ENCODE measurements around the gene SPACA5. TPM values are rescaled to one million over a fixed set of nuclear protein-coding genes. Genes with fewer than 3 reads are reported as not detected.
A peak's percentile ranks its signal among the peaks of the same experiment; 100 is the strongest.
"Not testable (repeated sequence)": the region's sequence is repeated elsewhere in the genome, so short reads cannot be mapped to it uniquely, and the experiment has no call there.

Gene SPACA5
- total and polyA plus RNA-seq, 2 donors: not detected

DNA sequence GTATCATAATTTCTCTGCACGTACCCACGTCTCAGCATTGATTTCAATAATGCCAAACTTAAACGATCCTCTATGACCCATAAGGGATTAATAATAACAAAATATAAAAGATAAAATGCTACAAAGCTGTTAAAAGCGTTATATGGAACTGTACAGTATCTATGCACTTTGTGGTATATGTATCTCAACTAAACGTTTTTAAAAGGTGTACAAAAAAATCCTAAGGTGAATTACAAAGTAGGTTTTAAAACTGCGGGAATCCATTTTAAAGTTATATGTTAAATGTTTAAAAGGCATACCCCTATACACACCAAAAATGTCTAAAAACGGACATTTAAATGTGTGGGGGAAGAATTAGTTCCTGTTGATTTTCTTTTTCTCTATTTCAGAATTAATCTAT is 3.9 kb upstream of the SPACA5 start:
- Histone ChIP-seq H3K36me3 (ENCODE audit: insufficient read depth) (no peaks in the 10 kb centered on the region), H3K27ac (ENCODE audit: low read depth) (no peak overlapping the region), H3K4me1 (ENCODE audit: insufficient read depth) (no peaks in the 10 kb centered on the region), H3K4me3 (ENCODE audit: low read depth, low read length) (peak overlapping the region; percentile 61)
- no peak for DNase-seq (ENCODE audit: extremely low spot score)
- 52% methylated on average over 7 of the region's 7 CpGs for WGBS

DNA sequence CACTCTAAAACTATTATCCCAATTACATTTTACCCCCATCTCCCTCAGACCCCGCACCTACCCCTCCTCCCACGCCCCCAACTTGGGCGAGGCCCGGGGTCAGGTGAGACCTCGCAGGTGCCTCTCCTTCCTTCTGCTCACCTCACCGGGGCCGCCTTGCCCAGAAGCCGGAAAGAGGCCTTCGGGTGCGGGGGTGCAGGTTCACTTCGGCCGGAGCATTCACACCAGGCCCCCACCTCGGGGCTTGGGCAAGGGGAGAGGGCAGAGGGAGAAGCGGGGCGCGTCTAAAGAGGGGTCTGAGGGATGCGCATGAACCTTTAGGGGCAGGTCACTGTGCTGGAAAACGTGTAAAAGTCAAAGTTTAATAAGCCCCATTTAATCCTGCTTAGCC is 3.4 kb upstream of the SPACA5 start:
- DNase-seq (ENCODE audit: extremely low spot score): no peak
- no peaks in the 10 kb centered on the region for H3K36me3 ChIP-seq (ENCODE audit: insufficient read depth)
- no peaks in the 10 kb centered on the region for H3K4me1 ChIP-seq (ENCODE audit: insufficient read depth)
- H3K4me3 ChIP-seq (ENCODE audit: low read depth, low read length): peak overlapping the region; percentile 61
- WGBS: under 1% methylated on average over 18 of the region's 18 CpGs
- H3K27ac ChIP-seq (ENCODE audit: low read depth): no peak overlapping the region

DNA sequence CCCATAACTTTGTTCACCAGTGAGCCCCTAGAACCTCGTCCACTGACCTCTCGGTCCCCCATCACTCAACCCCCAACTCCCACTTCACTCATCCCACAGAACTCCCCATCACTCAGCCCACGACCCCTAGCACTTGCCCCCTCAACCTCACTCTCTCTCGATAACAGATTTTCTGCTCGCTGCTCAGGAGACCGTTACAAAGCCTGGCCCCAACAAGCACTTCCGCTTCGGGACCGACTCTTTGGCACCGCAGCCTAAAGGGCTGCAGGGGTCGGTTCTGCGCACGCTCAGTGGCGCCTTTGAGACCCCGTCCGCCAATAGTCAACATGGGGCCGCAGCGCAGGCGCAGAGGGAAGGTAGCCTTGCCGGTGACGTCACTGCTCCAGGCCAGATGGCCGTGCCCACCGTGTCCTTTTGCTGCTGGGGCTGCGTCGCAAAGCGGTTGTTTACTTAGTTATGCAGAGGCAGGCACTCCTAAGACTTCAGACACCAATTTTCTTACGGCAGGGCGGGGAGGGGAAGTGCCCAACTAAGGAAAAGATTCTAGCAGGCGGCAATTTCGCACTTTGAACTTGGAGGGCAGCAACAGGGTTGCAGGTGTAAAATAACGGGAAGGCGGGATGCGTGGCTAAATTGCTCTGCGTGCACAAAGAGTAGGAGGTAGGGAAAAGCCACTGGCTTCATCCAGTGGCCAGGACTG is 2.9 kb upstream of the SPACA5 start, which contains the start of gene ZNF182:
Gene ZNF182, minus strand, starts transcription at position 232 of the 700 bp plus-strand sequence. CDS start 1,380 bp downstream, outside the sequence.
- peak within 1 kb of the TSS; percentile 38 for H3K27ac ChIP-seq (ENCODE audit: low read depth)
- peak; percentile 77 for DNase-seq (ENCODE audit: extremely low spot score)
- H3K4me1 ChIP-seq (ENCODE audit: insufficient read depth): no peaks in the 10 kb centered on the region
- H3K36me3 ChIP-seq (ENCODE audit: insufficient read depth): no peaks in the 10 kb centered on the region
- WGBS: under 1% methylated on average over 33 of the region's 34 CpGs
- peak within 1 kb of the TSS; percentile 61 for H3K4me3 ChIP-seq (ENCODE audit: low read depth, low read length)

DNA sequence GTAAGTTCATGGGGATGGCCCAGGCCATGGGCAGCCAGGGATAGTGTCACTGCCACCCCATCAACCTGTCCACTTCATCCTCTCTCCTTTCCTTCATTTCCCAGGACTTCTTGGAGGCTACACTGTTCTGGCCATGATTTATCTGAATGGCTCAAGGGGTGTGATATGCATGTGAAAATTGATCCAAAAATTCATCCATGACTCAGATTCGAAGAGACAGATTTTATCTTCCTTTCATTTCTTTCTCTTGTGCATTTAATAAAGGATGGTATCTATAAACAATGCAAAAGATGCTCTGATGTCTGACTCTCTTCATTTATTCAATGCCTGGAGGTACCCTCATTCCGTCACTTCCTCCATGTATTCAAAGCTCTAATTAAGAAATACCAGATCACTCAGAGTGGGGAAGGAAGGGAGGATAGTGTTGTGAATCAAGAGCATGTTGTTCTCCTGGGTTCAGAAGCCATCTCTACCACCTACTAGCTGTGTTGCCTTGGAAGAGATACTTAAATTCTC is 2.7 kb downstream of the SPACA5 start:
- not testable (repeated sequence) for H3K27ac ChIP-seq (ENCODE audit: low read depth); H3K36me3 ChIP-seq (ENCODE audit: insufficient read depth); H3K4me1 ChIP-seq (ENCODE audit: insufficient read depth); H3K4me3 ChIP-seq (ENCODE audit: low read depth, low read length); DNase-seq (ENCODE audit: extremely low spot score)
- WGBS: no CpG with 5 or more reads among the region's 2 CpGs

DNA sequence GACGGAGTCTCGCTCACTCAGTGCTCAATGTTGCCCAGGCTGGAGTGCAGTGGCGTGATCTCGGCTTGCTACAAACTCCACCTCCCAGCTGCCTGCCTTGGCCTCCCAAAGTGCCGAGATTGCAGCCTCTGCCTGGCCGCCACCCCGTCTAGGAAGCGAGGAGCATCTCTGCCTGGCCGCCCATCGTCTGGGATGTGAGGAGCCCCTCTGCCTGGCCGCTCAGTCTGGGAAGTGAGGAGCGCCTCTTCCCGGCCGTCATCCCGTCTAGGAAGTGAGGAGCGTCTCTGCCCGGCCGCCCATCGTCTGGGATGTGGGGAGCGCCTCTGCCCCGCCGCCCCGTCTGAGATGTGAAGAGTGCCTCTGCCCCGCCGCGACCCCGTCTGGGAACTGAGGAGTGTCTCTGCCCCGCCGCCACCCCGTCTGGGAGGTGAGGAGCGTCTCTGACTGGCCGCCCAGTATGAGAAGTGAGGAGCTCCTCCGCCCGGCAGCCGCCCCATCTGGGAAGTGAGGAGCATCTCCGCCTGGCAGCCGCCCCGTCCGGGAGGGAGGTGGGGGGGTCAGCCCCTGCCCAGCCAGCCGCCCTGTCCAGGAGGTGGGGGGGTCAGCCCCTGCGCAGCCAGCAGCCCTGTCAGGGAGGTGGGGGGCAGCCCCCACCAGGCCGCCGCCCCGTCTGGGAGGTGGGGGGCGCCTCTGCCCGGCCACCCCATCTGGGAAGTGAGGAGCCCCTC is 10.0 kb downstream of the SPACA5 start:
- H3K4me3 ChIP-seq (ENCODE audit: low read depth, low read length); H3K36me3 ChIP-seq (ENCODE audit: insufficient read depth); H3K27ac ChIP-seq (ENCODE audit: low read depth); DNase-seq (ENCODE audit: extremely low spot score); H3K4me1 ChIP-seq (ENCODE audit: insufficient read depth): not testable (repeated sequence)
- WGBS: 97% methylated on average over 33 of the region's 46 CpGs

DNA sequence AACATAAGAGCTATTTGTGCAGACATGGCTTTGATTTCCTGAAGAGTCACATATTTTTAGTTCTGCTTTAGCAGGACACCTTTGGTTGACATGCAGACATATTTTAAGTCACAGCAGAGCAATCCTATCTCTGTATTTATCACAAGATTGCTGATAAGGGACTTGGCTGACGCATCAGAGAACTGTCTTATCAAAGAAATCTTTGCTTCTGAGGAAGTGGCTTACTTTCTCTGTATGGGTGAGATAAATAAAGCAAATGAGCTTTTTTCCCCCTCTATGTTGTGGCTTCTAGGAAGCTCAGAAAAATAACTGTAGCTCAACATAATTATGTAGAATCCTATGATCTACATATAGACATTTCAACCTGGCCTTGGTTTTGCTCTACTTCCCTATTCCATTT is 13.1 kb downstream of the SPACA5 start:
- H3K4me3 ChIP-seq (ENCODE audit: low read depth, low read length); H3K4me1 ChIP-seq (ENCODE audit: insufficient read depth); H3K27ac ChIP-seq (ENCODE audit: low read depth); H3K36me3 ChIP-seq (ENCODE audit: insufficient read depth); DNase-seq (ENCODE audit: extremely low spot score): not testable (repeated sequence)
- WGBS: no CpG with 5 or more reads among the region's 1 CpG

DNA sequence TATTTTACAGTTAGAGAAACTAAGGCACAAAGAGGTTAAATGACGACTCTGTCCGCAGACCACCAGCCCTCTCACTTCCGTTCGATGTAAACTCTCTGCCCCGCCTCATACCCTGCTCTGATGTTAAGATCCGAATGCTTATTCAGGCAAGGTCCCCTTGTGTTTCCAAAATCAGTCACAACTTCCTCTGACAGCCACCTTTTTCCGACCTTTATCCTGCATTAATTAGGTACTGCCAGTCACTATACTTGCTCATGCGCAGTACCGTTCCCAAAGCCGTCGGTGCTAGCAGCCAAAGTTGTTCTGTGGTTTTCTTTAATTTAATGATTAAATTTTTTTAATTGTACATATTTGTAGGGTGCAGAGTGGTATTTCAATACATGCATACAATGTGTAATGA is 13.7 kb downstream of the SPACA5 start:
- H3K4me1 ChIP-seq (ENCODE audit: insufficient read depth); H3K27ac ChIP-seq (ENCODE audit: low read depth); H3K4me3 ChIP-seq (ENCODE audit: low read depth, low read length); DNase-seq (ENCODE audit: extremely low spot score); H3K36me3 ChIP-seq (ENCODE audit: insufficient read depth): not testable (repeated sequence)
- 53% methylated on average over 11 of the region's 11 CpGs for WGBS

DNA sequence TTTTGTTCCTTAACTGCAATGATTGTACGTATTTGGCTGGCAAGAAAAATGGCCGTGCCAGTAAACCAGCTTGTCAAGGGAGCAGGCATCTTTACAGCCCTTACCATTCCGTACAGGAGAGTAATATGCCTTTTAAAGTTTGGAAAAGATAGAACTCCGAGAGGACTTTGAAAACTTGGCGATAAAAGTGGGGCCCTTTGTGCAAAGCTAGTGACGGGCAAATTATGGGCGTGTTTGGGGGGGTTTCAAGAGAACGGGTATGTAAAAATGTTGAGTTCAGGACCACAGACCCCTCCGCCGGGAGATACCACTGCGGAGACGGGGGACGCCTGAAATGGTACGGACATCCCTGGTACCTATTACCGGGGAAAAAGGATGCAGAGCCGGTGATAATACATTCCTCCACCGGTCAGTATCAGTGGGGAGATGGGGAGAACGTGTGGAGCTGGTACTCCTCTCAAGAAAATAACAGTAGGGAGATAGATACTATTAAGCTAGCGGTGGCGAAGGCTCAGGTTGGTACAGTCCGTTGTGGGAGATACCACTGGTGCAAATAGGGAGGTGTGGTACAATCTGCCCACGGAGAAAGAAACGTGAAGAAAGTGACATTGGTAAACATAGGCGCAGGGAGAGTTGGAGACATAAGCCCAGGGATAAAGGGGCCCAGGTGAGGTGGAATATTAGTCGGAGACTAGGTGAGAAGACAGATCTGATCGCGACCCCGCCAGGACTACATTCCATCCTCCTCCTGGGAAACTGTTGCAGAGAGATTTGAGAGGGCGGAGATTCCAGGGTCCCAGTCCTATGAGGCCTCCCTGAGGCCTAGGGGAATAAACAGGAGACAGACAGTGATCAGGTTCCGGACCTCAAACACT is 14.5 kb downstream of the SPACA5 start:
- peak overlapping the region; percentile 49 for H3K4me3 ChIP-seq (ENCODE audit: low read depth, low read length)
- H3K36me3 ChIP-seq (ENCODE audit: insufficient read depth): no peaks in the 10 kb centered on the region
- peak overlapping the region; percentile 93 for H3K27ac ChIP-seq (ENCODE audit: low read depth)
- WGBS: under 1% methylated on average over 30 of the region's 30 CpGs
- no peaks in the 10 kb centered on the region for H3K4me1 ChIP-seq (ENCODE audit: insufficient read depth)
- DNase-seq (ENCODE audit: extremely low spot score): peak; percentile 72

DNA sequence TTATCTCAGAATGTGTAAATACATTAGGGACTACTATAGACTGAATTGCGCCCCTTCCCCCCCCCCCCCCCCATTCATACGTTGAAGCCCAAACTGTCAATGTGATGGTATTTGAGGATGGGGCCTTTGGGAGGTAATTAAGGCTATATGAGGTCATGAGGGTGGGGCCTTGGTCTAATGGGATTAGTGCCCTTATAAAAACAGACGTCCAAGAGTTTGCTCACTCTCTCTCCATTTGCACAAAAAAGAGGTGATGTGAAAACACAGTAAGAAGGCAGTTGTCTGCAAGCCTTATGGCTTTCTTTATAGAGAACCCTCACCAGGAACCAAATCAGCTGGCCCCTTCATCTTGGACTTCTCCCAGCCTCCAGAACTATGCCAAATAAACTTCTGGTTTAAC is 15.3 kb downstream of the SPACA5 start:
- WGBS: 45% methylated on average over 3 of the region's 3 CpGs
- no peak for DNase-seq (ENCODE audit: extremely low spot score)
- no peak overlapping the region for H3K27ac ChIP-seq (ENCODE audit: low read depth)
- H3K36me3 ChIP-seq (ENCODE audit: insufficient read depth): no peaks in the 10 kb centered on the region
- no peak overlapping the region for H3K4me3 ChIP-seq (ENCODE audit: low read depth, low read length)
- H3K4me1 ChIP-seq (ENCODE audit: insufficient read depth): no peaks in the 10 kb centered on the region

DNA sequence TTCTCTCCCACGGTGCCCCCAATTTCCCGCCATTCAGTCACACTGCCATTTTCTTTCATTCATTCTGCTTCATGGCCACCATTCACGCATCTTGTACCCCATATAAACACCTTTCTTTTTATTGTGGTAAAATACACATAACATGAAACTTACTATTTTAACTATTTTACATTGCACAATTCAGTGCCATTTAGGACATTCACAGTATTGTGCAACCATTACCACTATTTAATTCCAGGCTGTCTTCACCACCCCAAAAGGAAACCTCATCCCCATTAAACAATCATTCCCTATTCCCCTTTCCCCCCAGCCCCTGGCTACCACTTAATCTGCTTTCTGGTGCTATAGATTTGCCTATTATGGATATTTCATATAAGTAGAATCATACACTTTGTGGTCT is 15.9 kb downstream of the SPACA5 start:
- Histone ChIP-seq H3K27ac (ENCODE audit: low read depth) (no peak overlapping the region), H3K4me1 (ENCODE audit: insufficient read depth) (no peaks in the 10 kb centered on the region), H3K4me3 (ENCODE audit: low read depth, low read length) (no peak overlapping the region), H3K36me3 (ENCODE audit: insufficient read depth) (no peaks in the 10 kb centered on the region)
- no peak for DNase-seq (ENCODE audit: extremely low spot score)
- 95% methylated on average over 3 of the region's 3 CpGs for WGBS

DNA sequence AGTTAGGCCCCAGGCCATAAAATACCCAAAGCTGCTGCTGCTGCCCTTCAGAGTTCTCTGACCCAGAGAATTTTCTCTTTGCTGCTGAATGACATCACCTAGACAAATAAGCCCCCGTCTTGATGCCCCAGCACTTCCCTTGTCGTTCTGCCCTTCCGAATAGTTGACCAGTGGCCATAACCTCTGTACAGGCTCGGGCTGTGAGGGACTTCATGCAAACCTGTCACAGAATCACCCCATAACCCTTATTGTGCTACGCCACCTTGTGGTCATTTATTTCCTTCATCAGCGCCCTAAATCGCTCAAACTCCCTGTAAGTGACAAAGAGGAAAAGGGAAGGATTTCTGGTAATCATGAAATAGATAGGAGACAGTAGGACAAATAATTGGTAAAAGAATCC is 18.8 kb downstream of the SPACA5 start:
- no peaks in the 10 kb centered on the region for H3K4me1 ChIP-seq (ENCODE audit: insufficient read depth)
- H3K36me3 ChIP-seq (ENCODE audit: insufficient read depth): no peaks in the 10 kb centered on the region
- no peak overlapping the region for H3K4me3 ChIP-seq (ENCODE audit: low read depth, low read length)
- 2% methylated on average over 7 of the region's 7 CpGs for WGBS
- no peak overlapping the region for H3K27ac ChIP-seq (ENCODE audit: low read depth)
- DNase-seq (ENCODE audit: extremely low spot score): no peak

DNA sequence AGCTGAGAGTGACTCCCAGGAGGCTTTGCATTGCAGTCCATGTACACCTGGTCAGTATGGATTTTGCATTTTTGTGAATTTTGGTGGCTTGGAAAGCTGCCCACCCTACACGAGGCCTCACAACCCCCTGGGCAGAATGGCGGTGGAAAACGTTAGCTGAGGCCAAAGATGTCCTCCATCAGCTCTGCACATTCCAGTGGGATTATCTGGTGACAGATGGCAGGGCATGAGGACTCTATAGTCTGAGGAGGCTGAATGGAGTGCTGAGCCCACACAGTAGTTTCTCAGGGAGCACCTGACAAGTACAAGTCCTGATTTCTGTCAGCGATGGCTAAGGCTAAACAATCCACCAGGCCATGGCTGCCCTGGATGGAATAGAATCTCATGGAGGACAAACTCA is 20.8 kb downstream of the SPACA5 start:
- H3K4me3 ChIP-seq (ENCODE audit: low read depth, low read length); H3K36me3 ChIP-seq (ENCODE audit: insufficient read depth); DNase-seq (ENCODE audit: extremely low spot score); H3K4me1 ChIP-seq (ENCODE audit: insufficient read depth); H3K27ac ChIP-seq (ENCODE audit: low read depth): not testable (repeated sequence)
- 40% methylated on average over 3 of the region's 4 CpGs for WGBS

DNA sequence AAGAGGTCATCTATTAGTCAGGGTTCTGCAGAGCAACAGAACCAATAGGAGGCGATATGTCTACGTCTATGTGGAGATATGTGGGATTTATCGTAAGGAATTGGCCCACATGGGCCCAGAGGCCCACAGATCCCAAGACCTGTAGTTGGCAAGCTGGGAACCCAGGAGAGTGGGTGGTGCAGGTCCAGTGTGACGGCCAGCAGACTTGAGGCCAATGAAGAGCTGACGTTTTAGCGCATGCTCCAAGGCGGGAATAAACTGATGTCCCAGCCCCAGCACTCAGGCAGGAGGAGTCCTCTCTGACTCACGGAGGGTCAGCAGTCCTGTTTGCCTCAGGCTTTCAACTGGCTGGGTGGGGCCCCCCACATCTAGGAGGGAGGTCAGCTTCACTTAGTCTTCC is 21.3 kb downstream of the SPACA5 start:
- Histone ChIP-seq H3K4me1 (ENCODE audit: insufficient read depth) (no peaks in the 10 kb centered on the region), H3K36me3 (ENCODE audit: insufficient read depth) (no peaks in the 10 kb centered on the region), H3K4me3 (ENCODE audit: low read depth, low read length) (no peak overlapping the region), H3K27ac (ENCODE audit: low read depth) (no peak overlapping the region)
- DNase-seq (ENCODE audit: extremely low spot score): no peak
- WGBS: 94% methylated on average over 8 of the region's 8 CpGs

All from urinary bladder (tissue), 4 donors.